Neural crest cell (in vitro differentiated cells): ENCODE data around the gene MYO9A. TPM values are rescaled to one million over a fixed set of nuclear protein-coding genes. Genes with fewer than 3 reads are reported as not detected.

Experiments
- DNase-seq: peaks from one replicate; pipeline ENCODE4 v3.0.0; 2021; ENCODE audit warnings: low read depth, mixed read lengths, low spot score
- H3K27ac Mint-ChIP-seq: one replicate; pipeline ENCODE4 v1.8.0; 2021; ENCODE audit warnings: mild to moderate bottlenecking, mixed read lengths; ENCODE audit not compliant: unreplicated experiment
- H3K27me3 Mint-ChIP-seq: 2 replicates; pipeline ENCODE4 v1.8.0; 2021; ENCODE audit warnings: low read depth, mild to moderate bottlenecking, mixed read lengths
- H3K36me3 Mint-ChIP-seq: 2 replicates; pipeline ENCODE4 v1.8.0; 2021; ENCODE audit warnings: low read depth, mild to moderate bottlenecking, mixed read lengths
- H3K4me1 Mint-ChIP-seq: 2 replicates; pipeline ENCODE4 v1.8.0; 2021; ENCODE audit warnings: mixed read lengths
- H3K4me3 Mint-ChIP-seq: one replicate; pipeline ENCODE4 v1.8.0; 2021; ENCODE audit warnings: mild to moderate bottlenecking, mixed read lengths
- H3K9me3 Mint-ChIP-seq: 2 replicates; pipeline ENCODE4 v1.8.0; 2021; ENCODE audit warnings: mixed read lengths
- total RNA-seq: library from RNA; stranded (reverse); gene quantifications from 2 replicates; pipeline ENCODE4 v1.2.1, GENCODE V29; 2021
- TF ChIP-seq, protein P1 (sequence below): fragments of 200-600 bp; sonication (generic); conservative IDR thresholded peaks from 2 replicates; pipeline ENCODE4 v1.5.0; 2021; ENCODE audit warnings: antibody characterized with exemption, mild to moderate bottlenecking

Gene MYO9A
- total RNA-seq, 1 donor from 2014 or later = 31.3 TPM

GRCh38 chr15:71932689-71933088 is 185.3 kb downstream of the MYO9A start:
- Mint-ChIP-seq H3K4me1 (no peaks in the 10 kb centered on the region), H3K27ac (no peak overlapping the region), H3K27me3 (no peaks in the 10 kb centered on the region), H3K4me3 (no peak overlapping the region), H3K9me3 (peaks cover 8% of the 10 kb centered on the region), H3K36me3 (peaks cover 36% of the 10 kb centered on the region)
- no peak for DNase-seq
- TF ChIP-seq, protein P1, sequence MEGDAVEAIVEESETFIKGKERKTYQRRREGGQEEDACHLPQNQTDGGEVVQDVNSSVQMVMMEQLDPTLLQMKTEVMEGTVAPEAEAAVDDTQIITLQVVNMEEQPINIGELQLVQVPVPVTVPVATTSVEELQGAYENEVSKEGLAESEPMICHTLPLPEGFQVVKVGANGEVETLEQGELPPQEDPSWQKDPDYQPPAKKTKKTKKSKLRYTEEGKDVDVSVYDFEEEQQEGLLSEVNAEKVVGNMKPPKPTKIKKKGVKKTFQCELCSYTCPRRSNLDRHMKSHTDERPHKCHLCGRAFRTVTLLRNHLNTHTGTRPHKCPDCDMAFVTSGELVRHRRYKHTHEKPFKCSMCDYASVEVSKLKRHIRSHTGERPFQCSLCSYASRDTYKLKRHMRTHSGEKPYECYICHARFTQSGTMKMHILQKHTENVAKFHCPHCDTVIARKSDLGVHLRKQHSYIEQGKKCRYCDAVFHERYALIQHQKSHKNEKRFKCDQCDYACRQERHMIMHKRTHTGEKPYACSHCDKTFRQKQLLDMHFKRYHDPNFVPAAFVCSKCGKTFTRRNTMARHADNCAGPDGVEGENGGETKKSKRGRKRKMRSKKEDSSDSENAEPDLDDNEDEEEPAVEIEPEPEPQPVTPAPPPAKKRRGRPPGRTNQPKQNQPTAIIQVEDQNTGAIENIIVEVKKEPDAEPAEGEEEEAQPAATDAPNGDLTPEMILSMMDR = no peak

DNA sequence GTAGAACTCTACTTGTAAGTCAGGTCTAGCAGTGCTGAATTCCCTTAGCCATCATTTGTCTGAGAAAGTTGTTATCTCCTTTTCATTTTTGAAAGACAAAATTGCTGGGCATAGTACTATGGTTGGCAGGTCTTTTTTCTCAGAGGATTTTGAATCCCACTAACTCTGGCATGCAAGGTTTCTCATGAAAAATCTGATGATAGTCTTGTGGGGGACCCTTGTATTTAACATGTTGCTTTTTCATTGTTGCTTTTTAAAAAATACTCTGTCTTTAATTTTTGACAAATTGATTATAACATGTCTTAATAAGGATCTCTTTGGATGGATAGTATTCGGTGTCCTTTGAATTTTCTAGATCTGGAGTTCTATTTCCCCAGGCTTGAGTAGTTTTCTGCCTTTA is 186.7 kb downstream of the MYO9A start:
- peaks cover 41% of the 10 kb centered on the region for H3K36me3 Mint-ChIP-seq
- H3K27me3 Mint-ChIP-seq = no peaks in the 10 kb centered on the region
- H3K4me1 Mint-ChIP-seq = no peaks in the 10 kb centered on the region

GRCh38 chr15:71925145-71925544 is 192.8 kb downstream of the MYO9A start:
- H3K27me3 Mint-ChIP-seq = no peaks in the 10 kb centered on the region
- H3K4me3 Mint-ChIP-seq = no peak overlapping the region
- TF ChIP-seq, protein P1 = no peak
- H3K36me3 Mint-ChIP-seq = peaks cover 15% of the 10 kb centered on the region
- no peak for DNase-seq
- H3K27ac Mint-ChIP-seq = no peak overlapping the region
- peaks cover 7% of the 10 kb centered on the region for H3K9me3 Mint-ChIP-seq
- H3K4me1 Mint-ChIP-seq = no peaks in the 10 kb centered on the region

More for the DNA sequence above, 186.7 kb downstream of the MYO9A start:
- no peak for DNase-seq
- peaks cover 10% of the 10 kb centered on the region for H3K9me3 Mint-ChIP-seq
- TF ChIP-seq, protein P1 = no peak
- no peak overlapping the region for H3K4me3 Mint-ChIP-seq
- no peak overlapping the region for H3K27ac Mint-ChIP-seq

DNA sequence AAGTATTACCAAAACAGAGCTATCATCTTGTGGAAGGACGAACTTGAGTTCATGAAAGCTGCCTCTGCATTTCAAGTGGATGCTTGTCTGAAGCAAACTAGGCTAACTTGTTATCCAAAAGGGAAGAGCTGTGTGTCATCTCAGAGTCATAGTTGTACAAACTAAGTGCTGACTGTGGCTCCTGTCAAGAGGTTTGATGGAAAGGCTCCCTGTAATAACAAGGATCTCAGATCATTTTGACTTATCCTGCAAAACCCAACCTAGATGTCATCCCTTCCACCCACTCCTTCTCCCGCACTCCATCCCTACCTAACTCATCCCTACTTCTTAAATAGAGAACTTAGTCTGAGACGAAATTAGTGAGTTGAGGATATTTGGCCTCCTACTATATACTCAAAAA is 196.8 kb downstream of the MYO9A start:
- H3K4me1 Mint-ChIP-seq = no peaks in the 10 kb centered on the region
- H3K9me3 Mint-ChIP-seq = no peaks in the 10 kb centered on the region
- peaks cover 4% of the 10 kb centered on the region for H3K36me3 Mint-ChIP-seq
- H3K27ac Mint-ChIP-seq = no peak overlapping the region
- DNase-seq = no peak
- no peaks in the 10 kb centered on the region for H3K27me3 Mint-ChIP-seq
- no peak overlapping the region for H3K4me3 Mint-ChIP-seq
- TF ChIP-seq, protein P1 = no peak

DNA sequence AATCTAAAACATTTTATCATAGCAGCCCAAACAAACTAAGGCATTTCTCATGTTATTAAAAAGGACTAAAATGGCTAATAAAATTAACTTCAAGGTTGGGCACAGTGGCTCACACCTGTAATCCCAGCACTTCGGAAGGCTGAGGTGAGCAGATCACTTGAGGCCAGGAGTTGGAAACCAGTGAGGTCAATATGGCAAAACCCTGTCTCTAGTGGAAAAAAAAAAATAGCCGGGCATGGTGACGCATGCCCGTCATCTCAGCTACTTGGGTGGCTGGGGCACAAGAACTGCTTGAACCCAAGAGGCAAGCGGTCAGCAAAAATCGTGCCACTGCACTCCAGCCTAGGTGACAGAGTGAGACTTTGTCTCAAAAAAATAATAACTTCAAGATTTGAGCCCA is 197.4 kb downstream of the MYO9A start:
- H3K36me3 Mint-ChIP-seq = no peaks in the 10 kb centered on the region
- DNase-seq = no peak
- H3K9me3 Mint-ChIP-seq = no peaks in the 10 kb centered on the region
- no peak overlapping the region for H3K4me3 Mint-ChIP-seq
- no peaks in the 10 kb centered on the region for H3K4me1 Mint-ChIP-seq
- TF ChIP-seq, protein P1 = no peak
- no peak overlapping the region for H3K27ac Mint-ChIP-seq
- no peaks in the 10 kb centered on the region for H3K27me3 Mint-ChIP-seq

DNA sequence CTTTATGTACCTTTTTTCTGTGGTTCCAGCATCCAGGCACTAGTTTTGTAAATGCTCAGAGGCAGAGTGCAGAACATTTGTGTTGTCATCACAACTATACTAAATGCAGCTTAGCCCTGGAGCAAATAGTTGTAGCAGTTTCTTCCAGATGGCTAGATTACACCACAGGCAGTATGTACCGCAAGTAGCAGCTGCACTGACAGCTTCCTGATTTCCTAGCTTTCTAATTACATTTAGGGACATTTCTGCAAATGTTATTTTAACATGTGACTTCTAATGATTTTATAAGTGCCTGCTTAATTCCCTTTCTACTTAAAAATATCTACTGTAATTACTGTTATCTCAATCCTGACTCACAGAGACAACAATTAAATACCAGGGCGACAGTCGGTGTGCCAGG is 201.1 kb downstream of the MYO9A start:
- H3K36me3 Mint-ChIP-seq = peaks cover 8% of the 10 kb centered on the region
- no peak overlapping the region for H3K4me3 Mint-ChIP-seq
- no peak for DNase-seq
- no peaks in the 10 kb centered on the region for H3K4me1 Mint-ChIP-seq
- H3K27me3 Mint-ChIP-seq = no peaks in the 10 kb centered on the region
- TF ChIP-seq, protein P1 = no peak
- H3K27ac Mint-ChIP-seq = no peak overlapping the region
- no peaks in the 10 kb centered on the region for H3K9me3 Mint-ChIP-seq
